ENCODE data around the gene CRYBA1.
"Not testable (repeated sequence)": the region's sequence is repeated elsewhere in the genome, so short reads cannot be mapped to it uniquely, and the experiment has no call there.

Gene CRYBA1

GRCh38 chr17:29246628-29247027 is at the start of gene CRYBA1:
CRYBA1 (plus strand) TSS chr17:29246859; CDS start chr17:29246864, 5 bp downstream.
- no peak for DNase-seq

- no peak for DNase-seq
These were observed 49.0 kb upstream of the CRYBA1 start for GRCh38 chr17:29197516-29198272.

- peak; percentile 77 for DNase-seq
These were observed 42.4 kb upstream of the CRYBA1 start for GRCh38 chr17:29204068-29204804.

- no peak for DNase-seq
These were observed 41.6 kb upstream of the CRYBA1 start for GRCh38 chr17:29205047-29205446.

DNA sequence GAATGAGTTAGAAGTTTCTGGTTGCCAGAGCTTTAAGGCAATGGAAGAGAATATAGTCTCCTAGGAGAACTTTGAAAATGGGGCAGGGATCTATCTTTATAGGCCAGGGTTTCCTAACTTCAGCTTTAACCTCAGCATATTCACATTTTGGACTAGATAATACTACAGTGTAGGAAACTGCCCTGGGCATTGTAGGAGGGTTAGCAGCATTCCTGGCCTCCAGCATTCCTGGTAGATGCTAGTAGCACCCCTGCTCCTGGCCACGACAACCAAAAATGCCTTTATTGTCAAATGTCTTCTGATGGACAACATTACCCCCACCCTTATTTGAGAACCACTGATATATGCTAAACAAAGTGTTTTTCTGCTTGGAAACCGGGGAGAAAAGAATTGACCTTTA is 38.7 kb upstream of the CRYBA1 start:
- DNase-seq: no peak

DNA sequence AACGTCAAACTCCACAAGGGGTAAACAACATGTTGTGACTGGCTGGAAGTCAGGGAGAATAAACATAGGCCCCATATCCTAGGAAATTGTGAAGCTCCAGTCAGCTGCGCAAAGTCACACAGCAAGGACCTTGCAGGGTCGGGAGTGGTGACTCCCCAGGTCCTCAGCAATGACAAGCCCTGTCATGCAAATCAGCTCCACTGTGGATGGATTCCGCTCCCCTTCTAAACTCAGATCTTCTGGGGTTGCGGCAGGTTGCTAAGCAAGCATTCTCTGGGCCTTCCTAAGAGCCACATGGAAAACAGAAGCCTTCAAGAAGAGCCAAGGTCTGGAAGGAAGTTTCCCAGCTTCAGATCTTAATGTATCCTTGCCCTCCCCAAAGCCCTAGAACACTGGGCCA is 37.6 kb upstream of the CRYBA1 start:
- DNase-seq: no peak

DNA sequence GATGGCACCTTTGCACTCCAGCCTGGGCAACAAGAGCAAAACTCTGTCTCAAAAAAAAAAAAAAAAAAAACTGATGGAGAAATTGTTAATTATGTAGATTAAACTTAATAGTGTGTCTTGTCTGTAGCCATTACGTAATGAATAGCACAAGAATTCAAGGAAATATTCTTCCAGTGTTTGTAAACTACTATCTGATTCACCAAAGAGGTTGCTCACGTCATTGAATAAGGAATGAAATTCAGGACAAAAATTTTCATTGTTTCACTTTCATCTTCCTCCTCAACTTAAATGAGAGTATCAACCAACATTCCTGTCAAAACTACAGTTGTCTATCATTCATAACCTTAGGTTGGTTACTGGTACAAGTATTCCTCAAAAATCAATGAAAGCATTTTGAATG is 35.8 kb upstream of the CRYBA1 start:
- peak; percentile 43 for DNase-seq

- DNase-seq: no peak
These were observed 34.5 kb upstream of the CRYBA1 start for GRCh38 chr17:29212094-29212631.

- DNase-seq: no peak
These were observed 34.0 kb upstream of the CRYBA1 start for GRCh38 chr17:29212681-29213121.

DNA sequence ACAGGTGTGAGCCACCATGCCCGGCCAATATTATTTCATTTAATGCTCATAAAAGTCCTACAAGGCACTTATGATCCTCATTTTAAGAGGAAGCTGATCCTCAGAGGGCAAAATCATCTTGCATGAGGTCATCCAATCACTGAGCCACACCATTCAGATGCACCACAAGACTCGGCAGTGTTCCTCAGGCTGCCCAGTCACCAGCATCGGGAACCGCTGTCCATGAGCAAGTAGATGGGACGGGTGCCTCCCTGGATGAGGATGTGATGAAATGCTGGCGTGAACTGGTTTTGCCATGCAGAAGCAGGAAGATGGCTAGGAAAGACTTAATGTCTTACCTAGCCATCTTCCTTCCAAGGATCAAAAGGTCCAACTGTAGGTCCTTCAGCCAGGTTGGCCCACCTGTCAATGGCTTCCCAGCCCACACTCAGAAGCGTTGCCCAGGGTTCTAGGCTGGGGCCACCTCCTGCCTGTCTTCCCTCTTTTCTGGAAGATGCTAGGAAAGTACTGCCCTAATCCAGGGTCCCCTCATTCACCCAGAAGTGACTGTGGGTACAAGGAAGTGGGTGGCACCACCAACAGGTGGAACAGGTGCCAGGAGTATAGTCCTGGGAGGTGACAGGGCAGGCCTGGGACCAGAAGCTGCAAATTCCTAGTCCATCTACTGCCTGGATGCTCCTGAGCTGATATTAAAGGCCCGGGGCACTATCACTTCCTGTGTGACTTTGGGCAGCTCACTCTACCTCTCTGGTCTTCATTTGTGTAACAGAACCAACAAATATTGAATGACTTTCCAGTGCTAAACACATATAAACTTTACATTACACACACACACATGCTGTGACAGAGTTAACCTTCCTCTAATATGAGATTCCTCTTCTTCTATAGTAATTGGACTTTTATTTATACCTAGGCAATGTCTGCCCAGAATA is 32.2 kb upstream of the CRYBA1 start:
- no peak for DNase-seq

- DNase-seq: no peak
These were observed 31.5 kb upstream of the CRYBA1 start for GRCh38 chr17:29215174-29215573.

- DNase-seq: no peak
These were observed 30.9 kb upstream of the CRYBA1 start for GRCh38 chr17:29215717-29216116.

DNA sequence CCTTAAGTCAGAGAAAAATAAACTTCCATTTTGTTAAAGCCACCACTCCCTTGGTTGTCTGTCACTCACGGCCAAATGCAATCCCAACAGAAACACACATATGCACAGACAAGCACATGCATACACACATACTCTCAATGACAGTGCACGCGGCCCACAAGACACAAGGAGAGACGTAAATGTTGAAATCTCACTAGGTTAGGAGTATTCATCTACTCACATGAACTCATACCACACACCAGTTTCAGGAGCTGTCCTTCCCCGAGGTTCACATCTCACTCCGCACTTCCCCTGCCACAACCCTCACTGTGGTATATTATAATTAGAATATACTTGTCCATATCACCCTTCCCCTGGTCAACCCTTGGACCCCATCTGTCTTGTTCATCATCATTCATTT is 30.5 kb upstream of the CRYBA1 start:
- no peak for DNase-seq

- DNase-seq: no peak
These were observed 29.8 kb upstream of the CRYBA1 start for GRCh38 chr17:29216856-29217255.

DNA sequence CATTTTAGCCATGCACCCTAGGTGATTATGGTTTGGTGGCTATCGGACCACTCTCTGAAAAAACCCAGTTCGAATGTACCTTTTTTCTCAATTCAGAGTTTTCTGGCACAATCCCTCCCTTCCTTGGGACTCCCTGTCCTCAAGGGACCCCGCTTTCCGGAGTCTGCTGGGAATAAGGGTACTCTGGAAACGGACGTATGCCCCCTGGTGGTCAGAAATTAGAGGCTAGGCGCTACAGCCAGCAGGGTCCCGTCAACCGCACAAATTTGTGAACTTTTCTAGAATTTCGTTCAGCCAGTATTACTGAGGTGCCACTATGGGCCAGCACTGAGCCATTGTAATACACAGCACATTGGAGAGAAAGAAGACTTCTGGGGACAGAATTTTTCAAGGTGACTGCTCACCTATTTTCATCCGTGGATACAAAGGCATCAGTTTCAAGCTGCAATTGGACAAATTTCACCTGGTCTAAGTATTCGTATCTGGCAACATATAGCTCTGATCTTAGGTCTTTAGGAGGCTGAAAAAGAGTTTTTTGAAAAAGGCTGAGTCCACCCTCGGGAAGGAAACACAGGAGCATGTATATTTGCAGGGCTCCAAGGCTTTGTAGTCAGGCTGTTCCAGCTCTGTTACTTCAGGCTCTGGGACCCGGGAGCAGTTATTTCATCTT is 27.1 kb upstream of the CRYBA1 start:
- peak; percentile 96 for DNase-seq

DNA sequence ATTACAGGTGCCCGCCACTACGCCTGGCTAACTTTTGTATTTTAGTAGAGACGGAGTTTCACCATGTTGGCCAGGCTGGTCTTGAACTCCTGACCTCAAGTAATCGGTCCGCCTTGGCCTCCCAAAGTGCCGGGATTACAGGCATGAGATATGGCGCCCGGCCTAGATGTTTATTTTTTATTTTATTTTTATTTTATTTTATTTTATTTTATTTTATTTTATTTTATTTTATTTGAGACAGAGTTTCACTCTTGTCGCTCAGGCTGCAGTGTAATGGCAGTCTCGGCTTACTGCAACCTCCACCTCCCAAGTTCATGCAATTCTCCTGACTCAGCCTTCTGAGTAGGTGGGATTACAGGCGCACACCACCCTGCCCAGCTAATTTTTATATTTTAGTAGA is 25.3 kb upstream of the CRYBA1 start:
- DNase-seq: not testable (repeated sequence)

GRCh38 chr17:29225396-29225795 is 21.3 kb upstream of the CRYBA1 start:
- no peak for DNase-seq

DNA sequence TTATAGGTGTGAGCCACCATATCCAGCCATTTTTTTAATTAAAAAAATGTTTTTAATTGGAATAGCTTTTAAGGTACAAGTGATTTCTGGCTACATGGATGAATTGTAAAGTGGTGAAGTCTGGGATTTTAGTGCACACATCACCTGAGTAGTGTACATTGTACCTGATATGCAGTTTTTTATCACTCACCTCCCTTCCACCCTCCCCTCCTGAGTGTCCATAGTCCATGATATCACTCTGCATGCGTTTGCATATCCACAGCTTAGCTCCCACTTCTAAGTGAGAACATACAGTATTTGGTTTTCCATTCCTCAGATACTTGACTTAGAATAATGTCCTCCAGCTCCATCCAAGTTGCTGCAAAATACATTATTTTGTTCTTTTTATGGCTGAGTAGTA is 13.4 kb upstream of the CRYBA1 start:
- no peak for DNase-seq

GRCh38 chr17:29234972-29235371 is 11.7 kb upstream of the CRYBA1 start:
- DNase-seq: not testable (repeated sequence)

GRCh38 chr17:29235904-29236303 is 10.8 kb upstream of the CRYBA1 start:
- DNase-seq: no peak

DNA sequence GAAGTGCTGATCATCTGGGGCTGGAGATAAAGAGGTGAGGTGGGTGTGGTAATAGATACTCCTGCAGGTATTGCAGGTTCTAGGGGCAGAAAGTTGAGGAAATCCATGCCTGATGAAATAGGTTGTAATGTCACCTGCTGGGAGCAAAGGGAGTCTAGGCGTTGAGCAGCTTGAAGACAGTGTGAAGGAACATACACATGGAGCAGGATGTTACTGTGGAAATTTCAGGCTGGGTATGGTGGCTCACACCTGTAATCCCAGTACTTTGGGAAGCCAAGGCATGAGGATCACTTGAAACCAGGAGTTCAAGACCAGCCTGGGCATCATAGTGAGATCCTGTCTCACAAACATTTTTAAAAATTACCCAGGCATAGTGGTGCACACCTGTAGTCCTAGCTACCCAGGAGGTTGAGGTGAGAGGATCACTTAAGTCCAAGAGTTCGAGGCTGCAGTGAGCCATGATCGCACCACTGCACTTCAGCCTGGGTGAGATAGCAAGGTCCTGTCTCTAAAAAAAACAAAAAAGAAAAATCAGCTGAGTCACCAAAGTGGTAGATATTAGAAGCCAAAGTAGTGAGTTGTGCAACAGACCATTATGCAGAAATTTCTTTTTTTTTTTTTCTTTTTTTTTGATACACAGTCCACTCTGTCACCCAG is 9.1 kb upstream of the CRYBA1 start:
- peak; percentile 94 for DNase-seq

Data from OCI-M1 (cell line).